Muscle layer of duodenum (tissue), 2 donors: ENCODE data around the gene LRRC39.

ENCODE experiments used
- H3K27ac ChIP-seq: one replicate; pipeline ENCODE4 v1.7.0; 2013; ENCODE audit warnings: mild to moderate bottlenecking, low read length
- H3K27me3 ChIP-seq: one replicate; pipeline ENCODE4 v1.7.0; 2013; ENCODE audit warnings: low read depth, mild to moderate bottlenecking, control low read depth, low read length
- H3K36me3 ChIP-seq, 2 donors: one replicate each; pipeline ENCODE4 v1.7.0; 2013; ENCODE audit warnings: low read length in 2 of 2, control low read depth in 1 of 2, mild to moderate bottlenecking in 1 of 2; ENCODE audit not compliant: insufficient read depth in 2 of 2, control insufficient read depth in 1 of 2
- H3K4me1 ChIP-seq, 2 donors: one replicate each; pipeline ENCODE4 v1.7.0; 2013; ENCODE audit warnings: low read length in 2 of 2, mild to moderate bottlenecking in 2 of 2, control low read depth in 1 of 2, moderate library complexity in 1 of 2; ENCODE audit not compliant: insufficient read depth in 2 of 2, control insufficient read depth in 1 of 2
- H3K4me3 ChIP-seq, 2 donors: one replicate each; pipeline ENCODE4 v1.7.0; 2013; ENCODE audit warnings: low read length in 2 of 2, low read depth in 1 of 2, mild to moderate bottlenecking in 1 of 2
- H3K9me3 ChIP-seq, 2 donors: one replicate each; pipeline ENCODE4 v1.7.0; 2013; ENCODE audit warnings: low read length in 2 of 2, control low read depth in 1 of 2, mild to moderate bottlenecking in 1 of 2; ENCODE audit not compliant: control insufficient read depth in 1 of 2
- donor health status: healthy.

The LRRC39 gene

DNA sequence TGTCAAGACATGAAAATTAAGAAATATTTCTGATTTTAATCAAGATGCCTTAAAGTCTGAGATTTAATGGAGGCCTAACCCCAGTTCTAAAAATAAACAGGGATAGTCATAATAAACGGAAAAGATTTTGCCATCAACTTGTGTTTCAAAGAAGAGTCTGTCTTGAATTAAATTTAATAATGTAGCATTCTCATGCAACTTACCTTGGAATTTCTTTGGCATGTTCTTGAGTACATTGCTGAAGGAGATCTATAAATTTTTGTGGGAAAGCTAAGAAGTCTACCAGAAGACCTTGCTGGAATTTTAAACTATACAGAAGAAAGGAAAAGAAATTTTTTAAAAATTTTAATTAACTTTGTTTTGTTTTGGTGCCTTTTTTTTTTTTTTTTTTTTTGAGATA, 55.9 kb downstream of the LRRC39 start:
- Histone ChIP-seq H3K4me1 (no peaks in the 10 kb centered on the region), H3K9me3 (no peaks in the 10 kb centered on the region), H3K27me3 (no peaks in the 10 kb centered on the region), H3K36me3 (peaks cover 0 to 8% of the 10 kb centered on the region in 2 donors), H3K27ac (no peak overlapping the region), H3K4me3 (no peak overlapping the region)

DNA sequence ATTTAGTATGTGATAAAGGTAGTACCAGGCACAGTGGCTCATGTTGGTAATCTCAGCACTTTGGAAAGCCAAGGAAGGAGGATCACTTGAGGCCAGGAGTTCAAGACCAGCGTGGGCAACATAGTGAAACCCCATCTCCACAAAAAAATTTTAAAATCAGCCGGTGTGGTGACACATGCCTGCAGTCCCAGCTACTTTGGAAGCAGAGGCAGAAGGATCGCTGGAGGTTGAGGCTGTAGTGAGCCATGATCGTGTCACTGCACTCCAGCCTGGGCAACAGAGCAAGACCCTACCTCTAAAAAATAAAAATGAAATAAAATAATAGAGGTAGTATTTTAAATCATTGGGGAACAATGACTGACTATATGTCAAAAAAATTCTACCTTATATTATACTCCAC, 62.5 kb downstream of the LRRC39 start:
- H3K36me3 ChIP-seq = peaks cover 0 to 8% of the 10 kb centered on the region in 2 donors
- H3K27me3 ChIP-seq = no peaks in the 10 kb centered on the region
- no peaks in the 10 kb centered on the region for H3K9me3 ChIP-seq
- no peak overlapping the region for H3K27ac ChIP-seq
- no peaks in the 10 kb centered on the region for H3K4me1 ChIP-seq
- H3K4me3 ChIP-seq = no peak overlapping the region

GRCh38 chr1:100109554-100110066, 68.4 kb downstream of the LRRC39 start:
- no peaks in the 10 kb centered on the region for H3K9me3 ChIP-seq
- H3K27ac ChIP-seq = no peak overlapping the region
- H3K36me3 ChIP-seq = no peaks in the 10 kb centered on the region
- no peaks in the 10 kb centered on the region for H3K4me1 ChIP-seq
- no peaks in the 10 kb centered on the region for H3K27me3 ChIP-seq
- no peak overlapping the region for H3K4me3 ChIP-seq

DNA sequence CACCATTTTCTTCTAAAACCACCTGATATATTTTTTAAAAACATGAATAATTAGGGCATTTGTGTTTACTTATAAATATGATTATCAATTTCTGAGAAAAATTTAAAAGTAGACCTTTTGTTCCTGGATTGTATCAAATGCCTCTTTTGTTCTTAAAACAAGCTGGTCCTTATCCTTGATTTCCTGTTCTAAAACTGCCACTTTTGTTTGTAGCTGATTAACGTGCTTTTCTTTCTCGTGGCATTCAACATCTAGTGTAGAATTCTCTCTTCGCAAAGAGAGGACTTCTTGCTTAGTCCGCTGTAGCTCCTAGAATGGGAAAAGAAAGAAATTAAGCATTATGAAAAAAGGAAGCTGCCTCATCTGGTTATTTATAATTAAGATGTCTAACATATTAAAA, 70.4 kb downstream of the LRRC39 start:
- H3K4me3 ChIP-seq = no peak overlapping the region
- H3K4me1 ChIP-seq = no peaks in the 10 kb centered on the region
- no peaks in the 10 kb centered on the region for H3K9me3 ChIP-seq
- H3K27me3 ChIP-seq = no peaks in the 10 kb centered on the region
- H3K27ac ChIP-seq = no peak overlapping the region
- H3K36me3 ChIP-seq = peaks cover 8% of the 10 kb centered on the region in 2 donors

DNA sequence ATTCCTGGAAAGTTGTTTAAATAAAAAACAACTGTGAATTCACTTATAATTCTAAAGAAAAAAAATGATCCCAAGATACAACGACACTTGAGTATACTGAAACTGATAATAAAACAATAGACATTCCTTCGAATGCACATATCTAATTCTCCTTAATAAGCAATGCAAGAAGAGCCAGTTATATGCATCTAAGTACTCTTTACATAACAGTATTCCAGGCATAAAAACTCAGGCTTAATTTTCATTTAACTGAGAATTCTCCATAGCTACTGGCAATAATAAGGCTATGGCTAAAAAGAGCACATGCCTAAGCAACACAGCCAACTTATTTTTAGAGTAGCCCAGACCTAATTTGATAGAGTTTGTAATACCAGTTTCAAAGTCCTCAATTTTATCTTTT, 76.5 kb downstream of the LRRC39 start:
- H3K27ac ChIP-seq = no peak overlapping the region

GRCh38 chr1:100100202-100100601, 77.9 kb downstream of the LRRC39 start:
- H3K27me3 ChIP-seq = no peaks in the 10 kb centered on the region
- H3K27ac ChIP-seq = no peak overlapping the region
- H3K4me3 ChIP-seq = no peak overlapping the region
- peaks cover 8 to 18% of the 10 kb centered on the region in 2 donors for H3K36me3 ChIP-seq
- H3K9me3 ChIP-seq = no peaks in the 10 kb centered on the region
- no peaks in the 10 kb centered on the region for H3K4me1 ChIP-seq

More for the DNA sequence above, 76.5 kb downstream of the LRRC39 start:
- Histone ChIP-seq H3K4me1 (no peaks in the 10 kb centered on the region), H3K4me3 (no peak overlapping the region), H3K27me3 (no peaks in the 10 kb centered on the region), H3K9me3 (no peaks in the 10 kb centered on the region), H3K36me3 (peaks cover 8 to 18% of the 10 kb centered on the region in 2 donors)
